Nephron progenitor cell (in vitro differentiated cells): Measurements from ENCODE around the gene MMP24.

Source experiments
- DNase-seq: peaks from one replicate; pipeline ENCODE4 v3.0.0; 2021
- H3K27ac Mint-ChIP-seq: 2 replicates; pipeline ENCODE4 v1.8.0; 2021; ENCODE audit warnings: mild to moderate bottlenecking, moderate library complexity, mixed read lengths
- H3K27me3 Mint-ChIP-seq: 2 replicates; pipeline ENCODE4 v1.8.0; 2021; ENCODE audit warnings: mild to moderate bottlenecking, low read depth, mixed read lengths; ENCODE audit not compliant: poor library complexity
- H3K36me3 Mint-ChIP-seq: 2 replicates; pipeline ENCODE4 v1.8.0; 2021; ENCODE audit warnings: low read depth, mixed read lengths
- H3K4me1 Mint-ChIP-seq: 2 replicates; pipeline ENCODE4 v1.8.0; 2021; ENCODE audit warnings: mixed read lengths
- H3K4me3 Mint-ChIP-seq: 2 replicates; pipeline ENCODE4 v1.8.0; 2021; ENCODE audit warnings: mild to moderate bottlenecking, moderate library complexity, mixed read lengths
- H3K9me3 Mint-ChIP-seq: 2 replicates; pipeline ENCODE4 v1.8.0; 2021; ENCODE audit warnings: mild to moderate bottlenecking, moderate library complexity, mixed read lengths
- TF ChIP-seq, protein P1 (sequence below): fragments of 200-600 bp; sonication (generic); IDR thresholded peaks from 2 replicates; pipeline ENCODE4 v1.5.0; 2021; ENCODE audit warnings: antibody characterized with exemption

MMP24 gene

GRCh38 chr20:35215066-35215956 lies 11.2 kb upstream of the MMP24 start:
- TF ChIP-seq, protein P1, sequence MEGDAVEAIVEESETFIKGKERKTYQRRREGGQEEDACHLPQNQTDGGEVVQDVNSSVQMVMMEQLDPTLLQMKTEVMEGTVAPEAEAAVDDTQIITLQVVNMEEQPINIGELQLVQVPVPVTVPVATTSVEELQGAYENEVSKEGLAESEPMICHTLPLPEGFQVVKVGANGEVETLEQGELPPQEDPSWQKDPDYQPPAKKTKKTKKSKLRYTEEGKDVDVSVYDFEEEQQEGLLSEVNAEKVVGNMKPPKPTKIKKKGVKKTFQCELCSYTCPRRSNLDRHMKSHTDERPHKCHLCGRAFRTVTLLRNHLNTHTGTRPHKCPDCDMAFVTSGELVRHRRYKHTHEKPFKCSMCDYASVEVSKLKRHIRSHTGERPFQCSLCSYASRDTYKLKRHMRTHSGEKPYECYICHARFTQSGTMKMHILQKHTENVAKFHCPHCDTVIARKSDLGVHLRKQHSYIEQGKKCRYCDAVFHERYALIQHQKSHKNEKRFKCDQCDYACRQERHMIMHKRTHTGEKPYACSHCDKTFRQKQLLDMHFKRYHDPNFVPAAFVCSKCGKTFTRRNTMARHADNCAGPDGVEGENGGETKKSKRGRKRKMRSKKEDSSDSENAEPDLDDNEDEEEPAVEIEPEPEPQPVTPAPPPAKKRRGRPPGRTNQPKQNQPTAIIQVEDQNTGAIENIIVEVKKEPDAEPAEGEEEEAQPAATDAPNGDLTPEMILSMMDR = no peak
- H3K9me3 Mint-ChIP-seq = no peaks in the 10 kb centered on the region
- no peak overlapping the region for H3K4me3 Mint-ChIP-seq
- H3K27me3 Mint-ChIP-seq = peaks cover 26% of the 10 kb centered on the region
- no peak for DNase-seq
- no peaks in the 10 kb centered on the region for H3K4me1 Mint-ChIP-seq
- H3K27ac Mint-ChIP-seq = no peak overlapping the region
- no peaks in the 10 kb centered on the region for H3K36me3 Mint-ChIP-seq

DNA sequence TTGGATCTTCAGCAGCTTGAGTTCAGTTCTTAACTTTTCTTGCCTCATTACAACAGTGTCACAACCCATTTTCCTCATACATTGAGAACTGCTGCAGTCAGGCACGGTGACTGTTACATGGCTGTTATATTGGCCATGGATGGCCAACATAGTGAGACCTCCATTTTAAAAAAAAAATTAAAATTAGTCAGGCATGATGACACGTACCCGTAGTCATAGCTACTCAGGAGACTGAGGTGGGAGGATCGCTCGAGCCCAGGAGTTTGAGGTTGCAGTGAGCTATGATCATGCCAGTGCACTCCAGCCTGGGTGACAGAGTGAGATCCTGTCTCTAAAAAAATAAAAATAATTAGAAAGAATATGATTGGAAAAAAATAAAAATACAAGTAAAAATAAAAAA lies 9.9 kb upstream of the MMP24 start:
- no peaks in the 10 kb centered on the region for H3K36me3 Mint-ChIP-seq
- TF ChIP-seq, protein P1 = no peak
- H3K27ac Mint-ChIP-seq = no peak overlapping the region
- no peaks in the 10 kb centered on the region for H3K9me3 Mint-ChIP-seq
- no peak for DNase-seq
- H3K4me3 Mint-ChIP-seq = no peak overlapping the region
- H3K27me3 Mint-ChIP-seq = peaks cover 31% of the 10 kb centered on the region
- H3K4me1 Mint-ChIP-seq = no peaks in the 10 kb centered on the region

- Mint-ChIP-seq H3K4me3 (no peak overlapping the region), H3K9me3 (peaks cover 4% of the 10 kb centered on the region), H3K27me3 (peaks cover 68% of the 10 kb centered on the region), H3K4me1 (peaks cover 16% of the 10 kb centered on the region), H3K36me3 (no peaks in the 10 kb centered on the region), H3K27ac (no peak overlapping the region)
- TF ChIP-seq, protein P1 = no peak
- DNase-seq = no peak
Measured at GRCh38 chr20:35223941-35224340, 2.5 kb upstream of the MMP24 start.

- no peaks in the 10 kb centered on the region for H3K36me3 Mint-ChIP-seq
- no peak for DNase-seq
- no peak overlapping the region for H3K27ac Mint-ChIP-seq
- H3K27me3 Mint-ChIP-seq = peaks cover 69% of the 10 kb centered on the region
- H3K4me3 Mint-ChIP-seq = no peak overlapping the region
- TF ChIP-seq, protein P1 = no peak
- H3K9me3 Mint-ChIP-seq = peaks cover 4% of the 10 kb centered on the region
- H3K4me1 Mint-ChIP-seq = peaks cover 16% of the 10 kb centered on the region
Measured at GRCh38 chr20:35224536-35224935, 2.0 kb upstream of the MMP24 start.

DNA sequence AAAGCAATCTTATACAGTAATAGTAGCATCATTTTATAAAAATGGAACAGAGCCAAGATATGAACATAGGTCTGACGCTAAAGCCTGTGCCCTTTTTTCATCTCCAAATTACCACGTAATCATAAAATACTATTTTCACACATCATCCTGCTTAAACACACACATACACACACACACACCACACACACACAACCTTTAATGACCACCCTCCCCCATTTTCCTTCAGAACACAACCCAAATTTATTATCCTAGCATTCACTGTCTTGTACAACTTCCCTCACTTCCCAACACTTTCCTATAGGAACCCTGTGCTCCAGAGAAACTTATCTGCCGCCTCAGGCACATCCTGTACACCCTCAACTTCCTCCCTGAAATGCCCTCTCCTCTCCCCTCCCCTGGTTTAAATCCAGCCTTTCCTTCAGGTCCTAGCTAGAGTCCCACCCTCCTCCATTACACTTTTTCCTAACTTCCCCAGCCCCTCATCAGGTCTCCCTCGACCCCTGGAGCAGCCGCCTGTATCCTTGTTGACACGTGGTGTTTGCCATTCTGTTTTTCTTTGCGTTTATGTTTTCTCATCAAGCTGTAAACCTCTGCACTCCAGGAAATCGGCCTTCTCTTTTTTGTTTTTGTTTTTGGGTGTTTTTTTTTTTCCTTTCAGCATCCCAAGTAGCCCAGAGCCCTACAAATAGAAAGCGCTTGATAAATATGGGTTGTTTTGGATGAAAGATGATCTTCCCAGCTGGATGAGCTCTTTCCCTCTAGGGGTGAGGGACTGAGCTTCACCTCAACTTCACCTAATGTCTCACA lies 968 bp upstream of the MMP24 start:
- TF ChIP-seq, protein P1 = no peak
- H3K36me3 Mint-ChIP-seq = no peaks in the 10 kb centered on the region
- peaks cover 79% of the 10 kb centered on the region for H3K27me3 Mint-ChIP-seq
- H3K9me3 Mint-ChIP-seq = peaks cover 4% of the 10 kb centered on the region
- H3K4me1 Mint-ChIP-seq = peaks cover 16% of the 10 kb centered on the region
- DNase-seq = no peak
- peak overlapping the region; percentile 80 for H3K4me3 Mint-ChIP-seq
- no peak overlapping the region for H3K27ac Mint-ChIP-seq
